Mesothelial cell of epicardium (in vitro differentiated cells): ENCODE measurements around the gene SSTR5. TPM values are rescaled to one million over a fixed set of nuclear protein-coding genes. Genes with fewer than 3 reads are reported as not detected.

Source experiments
- DNase-seq, 2 experiments: peaks; one replicate each; pipeline ENCODE4 v3.0.0; 2021; ENCODE audit warnings: low spot score in 2 of 2; ENCODE audit not compliant: unreplicated experiment in 2 of 2
- H3K27ac Mint-ChIP-seq: 2 replicates; pipeline ENCODE4 v1.8.0; 2021; ENCODE audit warnings: mixed read lengths
- H3K27me3 Mint-ChIP-seq: 2 replicates; pipeline ENCODE4 v1.8.0; 2021; ENCODE audit warnings: low read depth, mixed read lengths
- H3K36me3 Mint-ChIP-seq: 2 replicates; pipeline ENCODE4 v1.8.0; 2021; ENCODE audit warnings: mixed read lengths
- H3K4me1 Mint-ChIP-seq: 2 replicates; pipeline ENCODE4 v1.8.0; 2021; ENCODE audit warnings: mixed read lengths
- H3K4me3 Mint-ChIP-seq: 2 replicates; pipeline ENCODE4 v1.8.0; 2021; ENCODE audit warnings: mild to moderate bottlenecking, moderate library complexity, mixed read lengths
- H3K9me3 Mint-ChIP-seq: 2 replicates; pipeline ENCODE4 v1.8.0; 2021; ENCODE audit warnings: mixed read lengths
- CTCF ChIP-seq: fragments of 200-600 bp; sonication (generic); IDR thresholded peaks from one replicate; pipeline ENCODE4 v1.5.0; 2021; ENCODE audit warnings: antibody characterized with exemption; ENCODE audit not compliant: unreplicated experiment
- total RNA-seq: library from RNA; stranded (reverse); gene quantifications from 3 replicates; pipeline ENCODE4 v1.2.1, GENCODE V29; 2021

SSTR5 gene
- total RNA-seq, 1 donor from 2014 or later: not detected

- no peak overlapping the region for H3K27ac Mint-ChIP-seq
- H3K36me3 Mint-ChIP-seq: no peaks in the 10 kb centered on the region
- H3K9me3 Mint-ChIP-seq: peaks cover 5% of the 10 kb centered on the region
- no peak for DNase-seq
- H3K4me1 Mint-ChIP-seq: no peaks in the 10 kb centered on the region
- no peak overlapping the region for H3K4me3 Mint-ChIP-seq
- H3K27me3 Mint-ChIP-seq: peaks cover 28% of the 10 kb centered on the region
- TF ChIP-seq CTCF: no peak
These were observed 8.8 kb upstream of the SSTR5 start for GRCh38 chr16:1063728-1064127.

GRCh38 chr16:1065469-1066128 is 6.9 kb upstream of the SSTR5 start:
- no peaks in the 10 kb centered on the region for H3K9me3 Mint-ChIP-seq
- no peak for DNase-seq
- H3K4me1 Mint-ChIP-seq: no peaks in the 10 kb centered on the region
- H3K4me3 Mint-ChIP-seq: no peak overlapping the region
- no peaks in the 10 kb centered on the region for H3K36me3 Mint-ChIP-seq
- H3K27ac Mint-ChIP-seq: no peak overlapping the region
- no peak for TF ChIP-seq CTCF
- peaks cover 32% of the 10 kb centered on the region for H3K27me3 Mint-ChIP-seq

- Mint-ChIP-seq H3K4me3 (no peak overlapping the region), H3K27me3 (peaks cover 42% of the 10 kb centered on the region), H3K36me3 (no peaks in the 10 kb centered on the region), H3K9me3 (no peaks in the 10 kb centered on the region), H3K27ac (no peak overlapping the region), H3K4me1 (no peaks in the 10 kb centered on the region)
- no peak for DNase-seq
- TF ChIP-seq CTCF: no peak
These were observed 5.9 kb upstream of the SSTR5 start for GRCh38 chr16:1066584-1067172.

- no peak for TF ChIP-seq CTCF
- Mint-ChIP-seq H3K27ac (no peak overlapping the region), H3K4me1 (no peaks in the 10 kb centered on the region), H3K9me3 (no peaks in the 10 kb centered on the region), H3K4me3 (no peak overlapping the region), H3K27me3 (peaks cover 49% of the 10 kb centered on the region), H3K36me3 (no peaks in the 10 kb centered on the region)
- no peak for DNase-seq
These were observed 4.9 kb upstream of the SSTR5 start for GRCh38 chr16:1067629-1068028.

- no peak for TF ChIP-seq CTCF
- H3K9me3 Mint-ChIP-seq: no peaks in the 10 kb centered on the region
- H3K36me3 Mint-ChIP-seq: no peaks in the 10 kb centered on the region
- no peak for DNase-seq
- no peaks in the 10 kb centered on the region for H3K4me1 Mint-ChIP-seq
- H3K27me3 Mint-ChIP-seq: peaks cover 55% of the 10 kb centered on the region
- H3K4me3 Mint-ChIP-seq: no peak overlapping the region
- no peak overlapping the region for H3K27ac Mint-ChIP-seq
These were observed 4.1 kb upstream of the SSTR5 start for GRCh38 chr16:1068451-1068850.
